BE2C (cell line): ENCODE measurements around the gene NEURL1B.

ENCODE experiments used
- DNase-seq: peaks from one replicate; pipeline ENCODE4 v3.0.0-alpha.2; 2020
- H3K27me3 ChIP-seq: fragments of 250-450 bp; sonication (Bioruptor Pico); 2 replicates; pipeline ENCODE4 v1.5.1; 2020; ENCODE audit warnings: mild to moderate bottlenecking
- H3K36me3 ChIP-seq: fragments of 250-450 bp; sonication (Bioruptor Pico); 2 replicates; pipeline ENCODE4 v1.5.1; 2020; ENCODE audit warnings: mild to moderate bottlenecking
- H3K4me1 ChIP-seq: fragments of 250-450 bp; sonication (Bioruptor Pico); 2 replicates; pipeline ENCODE4 v1.5.1; 2020
- H3K4me3 ChIP-seq: 2 replicates; pipeline ENCODE4 v1.5.1; 2011; ENCODE audit warnings: low read depth, low read length
- H3K9me3 ChIP-seq: fragments of 250-450 bp; sonication (Bioruptor Pico); 2 replicates; pipeline ENCODE4 v1.5.1; 2020
- TF ChIP-seq, protein P1 (sequence below): IDR thresholded peaks from 2 replicates; pipeline ENCODE4 v1.5.1; 2012; ENCODE audit warnings: mild to moderate bottlenecking, low read depth, low read length

NEURL1B gene

DNA sequence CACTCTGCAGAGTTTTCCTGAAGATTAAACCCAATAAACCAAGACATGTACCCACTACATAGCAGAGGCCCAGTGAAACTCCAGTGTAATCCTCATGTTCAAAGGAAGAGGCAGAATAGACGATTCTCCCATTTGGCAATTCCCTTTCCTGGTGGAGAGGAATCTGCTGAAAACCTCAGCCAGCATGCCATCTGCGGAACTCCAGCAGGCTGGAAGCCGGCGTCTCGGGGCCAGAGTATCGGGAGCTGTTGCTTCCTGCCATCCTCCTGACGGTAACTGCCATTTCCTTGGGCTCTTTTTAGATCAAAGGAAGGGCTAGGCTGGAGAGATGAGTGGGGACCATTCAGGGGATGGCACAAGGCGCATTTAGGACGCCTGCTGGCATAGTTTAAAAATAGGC lies 20.5 kb downstream of the NEURL1B start:
- no peak for DNase-seq
- no peaks in the 10 kb centered on the region for H3K36me3 ChIP-seq
- no peak overlapping the region for H3K4me3 ChIP-seq
- TF ChIP-seq, protein P1, sequence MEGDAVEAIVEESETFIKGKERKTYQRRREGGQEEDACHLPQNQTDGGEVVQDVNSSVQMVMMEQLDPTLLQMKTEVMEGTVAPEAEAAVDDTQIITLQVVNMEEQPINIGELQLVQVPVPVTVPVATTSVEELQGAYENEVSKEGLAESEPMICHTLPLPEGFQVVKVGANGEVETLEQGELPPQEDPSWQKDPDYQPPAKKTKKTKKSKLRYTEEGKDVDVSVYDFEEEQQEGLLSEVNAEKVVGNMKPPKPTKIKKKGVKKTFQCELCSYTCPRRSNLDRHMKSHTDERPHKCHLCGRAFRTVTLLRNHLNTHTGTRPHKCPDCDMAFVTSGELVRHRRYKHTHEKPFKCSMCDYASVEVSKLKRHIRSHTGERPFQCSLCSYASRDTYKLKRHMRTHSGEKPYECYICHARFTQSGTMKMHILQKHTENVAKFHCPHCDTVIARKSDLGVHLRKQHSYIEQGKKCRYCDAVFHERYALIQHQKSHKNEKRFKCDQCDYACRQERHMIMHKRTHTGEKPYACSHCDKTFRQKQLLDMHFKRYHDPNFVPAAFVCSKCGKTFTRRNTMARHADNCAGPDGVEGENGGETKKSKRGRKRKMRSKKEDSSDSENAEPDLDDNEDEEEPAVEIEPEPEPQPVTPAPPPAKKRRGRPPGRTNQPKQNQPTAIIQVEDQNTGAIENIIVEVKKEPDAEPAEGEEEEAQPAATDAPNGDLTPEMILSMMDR, result no peak
- peaks cover 31% of the 10 kb centered on the region for H3K4me1 ChIP-seq
- H3K27me3 ChIP-seq, result no peaks in the 10 kb centered on the region
- no peaks in the 10 kb centered on the region for H3K9me3 ChIP-seq

DNA sequence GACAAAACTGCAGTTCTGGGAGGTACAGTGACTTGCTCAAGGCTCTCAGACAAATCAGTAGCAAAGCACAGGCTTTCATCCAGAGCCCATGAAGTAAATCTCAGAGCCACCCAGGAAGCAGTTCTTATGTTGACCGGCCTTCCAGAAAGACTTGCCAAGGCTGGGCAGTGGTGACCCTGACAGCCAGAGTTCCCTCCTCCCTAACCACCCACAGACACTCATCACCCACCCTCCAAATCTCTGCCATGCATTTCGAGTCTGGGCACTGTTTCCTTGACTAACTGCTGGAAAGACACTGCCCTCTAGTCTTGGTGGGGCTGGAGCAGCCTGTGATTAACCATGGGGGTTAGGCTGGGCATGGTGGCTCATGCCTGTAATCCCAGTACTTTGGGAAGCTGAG lies 21.5 kb downstream of the NEURL1B start:
- H3K4me1 ChIP-seq, result peaks cover 31% of the 10 kb centered on the region
- no peaks in the 10 kb centered on the region for H3K36me3 ChIP-seq
- H3K9me3 ChIP-seq, result no peaks in the 10 kb centered on the region
- TF ChIP-seq, protein P1, result no peak
- no peak overlapping the region for H3K4me3 ChIP-seq
- no peaks in the 10 kb centered on the region for H3K27me3 ChIP-seq
- no peak for DNase-seq

DNA sequence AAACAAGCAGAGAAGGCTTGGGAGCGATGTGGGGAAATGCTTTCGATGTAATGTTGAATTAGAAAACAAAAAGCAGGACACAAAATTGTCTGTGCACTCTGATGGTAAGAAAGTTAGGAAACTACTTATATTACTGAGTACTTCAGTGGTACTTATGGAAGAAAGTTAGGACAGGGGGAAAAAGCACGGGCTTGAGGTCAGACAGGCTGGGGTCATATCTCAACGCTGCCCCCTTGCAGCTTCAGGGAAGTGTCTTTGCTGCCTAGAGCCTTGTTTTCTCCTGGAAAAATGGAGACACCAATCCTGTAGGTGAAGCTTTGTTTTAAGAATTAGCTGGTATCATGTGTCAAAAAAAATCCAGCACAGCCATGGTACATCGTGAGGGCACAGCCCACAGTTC lies 23.0 kb downstream of the NEURL1B start:
- no peaks in the 10 kb centered on the region for H3K27me3 ChIP-seq

DNA sequence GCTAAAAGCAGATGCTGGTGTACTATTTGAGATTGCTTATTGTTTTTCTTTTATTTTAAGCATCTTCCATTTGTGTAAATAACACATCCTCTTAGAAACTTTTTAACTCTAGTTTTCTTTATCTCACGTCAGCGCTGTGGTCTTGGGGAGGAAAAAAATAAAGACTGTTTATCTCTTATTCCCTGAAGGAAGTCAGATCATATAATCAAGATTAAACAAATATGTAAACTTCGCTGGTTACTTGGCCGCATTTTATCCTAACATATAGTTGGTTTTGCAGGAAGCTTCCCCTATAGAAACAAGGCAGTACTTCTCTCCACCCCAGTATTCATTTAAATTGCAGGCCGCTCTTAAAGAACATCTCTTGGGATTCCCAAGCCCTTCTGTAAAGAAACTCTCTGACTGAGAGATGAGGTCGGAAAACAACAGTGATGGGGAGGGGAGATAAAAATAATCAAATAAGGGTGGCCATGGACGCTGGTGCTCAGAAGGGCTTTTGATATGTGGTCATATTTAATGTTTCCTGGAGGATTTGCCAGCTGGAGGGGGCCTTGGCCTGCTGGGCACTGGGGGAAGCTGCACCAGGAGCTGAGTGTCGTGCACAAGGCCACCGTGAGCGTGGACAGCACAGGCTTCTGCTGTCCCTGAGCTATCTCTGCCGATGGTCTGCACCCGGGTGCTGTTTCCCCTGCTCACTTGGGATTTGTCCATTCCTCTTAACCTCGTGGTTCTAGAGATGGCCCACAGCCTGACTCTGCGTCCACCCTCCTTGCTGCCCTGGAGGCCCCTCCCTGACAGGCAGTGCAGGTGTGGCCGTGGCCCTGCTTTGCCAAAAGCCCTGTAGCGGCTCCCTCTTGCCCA lies 23.8 kb downstream of the NEURL1B start:
- peak; percentile 62 for DNase-seq
- no peaks in the 10 kb centered on the region for H3K9me3 ChIP-seq
- H3K4me3 ChIP-seq, result no peak overlapping the region
- no peaks in the 10 kb centered on the region for H3K27me3 ChIP-seq
- TF ChIP-seq, protein P1, result no peak
- H3K36me3 ChIP-seq, result no peaks in the 10 kb centered on the region
- H3K4me1 ChIP-seq, result peaks cover 28% of the 10 kb centered on the region

More for the DNA sequence above, 23.0 kb downstream of the NEURL1B start:
- TF ChIP-seq, protein P1, result peak; percentile 38; the same call in 1 of the 2 replicates
- Histone ChIP-seq H3K36me3 (no peaks in the 10 kb centered on the region), H3K4me1 (peaks cover 31% of the 10 kb centered on the region), H3K4me3 (no peak overlapping the region), H3K9me3 (no peaks in the 10 kb centered on the region)
- DNase-seq, result no peak

DNA sequence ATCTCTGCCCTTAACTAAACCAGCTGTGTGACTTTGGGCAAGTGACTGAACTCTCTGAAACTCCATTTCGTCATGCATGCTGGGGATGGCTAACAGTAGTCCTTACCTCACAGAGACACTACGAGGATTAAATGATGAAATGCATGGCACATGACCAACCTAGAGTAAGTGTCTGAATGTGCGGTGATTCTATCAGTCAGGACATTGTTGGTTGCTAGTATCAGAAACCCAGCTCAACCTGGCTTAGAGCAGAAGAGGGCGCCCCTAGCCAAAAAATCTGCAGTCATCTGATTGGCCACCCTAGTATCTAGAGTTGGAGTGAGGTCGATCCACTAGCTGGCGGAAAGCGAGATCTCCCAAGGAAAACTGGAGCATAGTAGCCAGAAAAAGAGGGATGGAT lies 25.2 kb downstream of the NEURL1B start:
- no peak for DNase-seq
- Histone ChIP-seq H3K9me3 (no peaks in the 10 kb centered on the region), H3K36me3 (peaks cover 3% of the 10 kb centered on the region; the same call in 1 of the 2 replicates), H3K4me3 (no peak overlapping the region), H3K27me3 (no peaks in the 10 kb centered on the region), H3K4me1 (peaks cover 16% of the 10 kb centered on the region)
- TF ChIP-seq, protein P1, result peak; percentile 22; the same call in 1 of the 2 replicates
